HUDEP-2 (cell line): ENCODE data around the gene MED26.

Experiments used
- DNase-seq, 76 experiments: peaks; one replicate each; lab custom pipeline; 2025; ENCODE audit not compliant: unreplicated experiment in 76 of 76; lab: John Stamatoyannopoulos, UW

MED26 gene

DNA sequence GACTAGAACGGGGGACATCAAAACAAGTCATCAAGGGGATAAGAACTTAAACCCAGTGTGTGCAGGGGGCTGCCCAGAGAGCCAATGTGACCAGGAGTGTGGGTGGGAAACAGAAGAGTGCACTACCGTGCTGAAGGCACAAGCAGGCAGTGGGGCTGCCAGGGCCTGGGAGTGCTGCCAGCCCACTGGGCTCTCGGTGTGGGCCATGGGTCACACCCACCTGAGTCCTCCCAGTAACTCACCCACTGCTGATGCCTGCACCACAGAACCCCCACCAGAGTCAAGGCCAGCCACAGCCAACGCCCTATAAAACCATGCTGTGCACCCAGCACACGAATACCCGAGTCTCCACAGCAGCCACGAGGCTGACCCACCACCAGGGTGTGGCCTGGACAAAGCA, 8.5 kb downstream of the MED26 start:
- DNase-seq, result peak in 55 of 76 experiments; percentile 19 to 70 (median 45)

GRCh38 chr19:16618248-16618647, 9.8 kb downstream of the MED26 start:
- no peak for DNase-seq

GRCh38 chr19:16615808-16616207, 12.2 kb downstream of the MED26 start:
- DNase-seq, result no peak

- no peak for DNase-seq
Observed at GRCh38 chr19:16614941-16615340, 13.1 kb downstream of the MED26 start.

DNA sequence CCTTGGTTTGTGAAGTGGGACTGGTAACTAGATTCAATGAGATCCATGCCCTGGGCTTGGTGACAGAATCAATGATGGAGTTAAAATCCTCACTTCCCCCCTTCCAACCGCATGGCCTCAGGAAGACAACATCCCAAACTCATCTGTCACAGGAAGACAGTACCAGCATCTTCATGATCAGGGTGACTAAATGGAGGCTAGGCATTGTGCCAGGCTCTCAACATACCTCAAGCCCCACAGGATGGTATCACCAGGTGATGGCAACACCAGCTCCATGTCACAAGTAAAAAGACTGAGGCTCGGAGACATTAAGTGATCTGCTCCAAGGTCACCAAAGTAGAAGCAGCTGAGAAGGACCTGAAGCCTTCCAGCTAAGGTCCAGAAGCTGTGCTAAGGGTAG, 14.2 kb downstream of the MED26 start:
- DNase-seq, result no peak

GRCh38 chr19:16612636-16613035, 15.4 kb downstream of the MED26 start:
- DNase-seq, result no peak

DNA sequence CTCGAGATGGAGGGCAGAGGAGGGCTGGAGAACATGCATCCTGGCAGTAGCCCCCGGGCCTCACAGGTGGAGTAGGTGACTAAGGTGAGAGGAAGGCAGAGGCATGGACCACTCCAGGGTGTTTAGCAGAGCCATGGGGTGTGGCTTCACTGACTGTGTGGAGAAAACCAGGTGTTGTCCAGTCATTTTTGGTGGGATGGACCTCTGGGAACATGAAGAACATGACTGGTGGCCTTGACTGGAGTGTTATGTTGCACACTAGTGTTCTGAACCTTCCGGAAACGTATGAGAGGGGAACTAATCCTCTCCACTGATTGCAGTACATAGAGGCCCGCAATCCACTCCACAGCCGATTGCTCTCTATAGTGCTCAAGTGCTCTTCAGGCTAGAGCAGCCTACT, 16.9 kb downstream of the MED26 start:
- DNase-seq, result no peak

DNA sequence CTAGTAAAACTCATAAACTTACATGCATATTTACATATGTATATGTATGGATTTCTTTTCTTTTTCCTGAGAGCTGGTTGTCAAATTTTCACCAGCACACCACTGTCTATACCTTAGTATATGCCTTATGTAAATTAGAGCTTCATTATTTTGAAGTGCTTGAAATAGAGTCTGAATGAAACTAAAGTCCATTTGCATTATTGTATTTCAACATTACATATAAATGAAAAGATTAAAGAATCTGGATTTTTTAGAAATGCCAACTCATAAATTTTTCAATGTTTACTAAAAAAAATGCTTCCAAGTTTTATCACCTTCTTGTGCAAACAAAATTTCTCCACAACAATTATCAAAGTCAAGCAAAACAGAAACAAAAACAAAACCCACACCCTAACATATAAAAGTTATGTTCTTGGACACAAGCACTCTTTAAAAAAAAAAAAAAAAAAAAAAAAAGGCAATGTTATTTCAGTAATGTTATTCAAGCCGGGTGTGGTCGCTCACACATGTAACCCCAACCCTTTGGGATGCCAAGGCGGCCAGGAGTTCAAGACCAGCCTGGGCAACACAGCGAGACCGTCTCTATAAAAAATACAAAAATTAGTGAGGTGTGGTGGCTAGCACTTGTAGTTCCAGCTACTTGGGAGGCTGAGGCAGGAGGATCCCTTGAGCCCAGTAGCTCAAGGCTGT, 18.3 kb downstream of the MED26 start:
- no peak for DNase-seq

GRCh38 chr19:16608290-16608739, 19.7 kb downstream of the MED26 start:
- peak in 3 of 76 experiments; percentile 17 to 44 (median 23) for DNase-seq

DNA sequence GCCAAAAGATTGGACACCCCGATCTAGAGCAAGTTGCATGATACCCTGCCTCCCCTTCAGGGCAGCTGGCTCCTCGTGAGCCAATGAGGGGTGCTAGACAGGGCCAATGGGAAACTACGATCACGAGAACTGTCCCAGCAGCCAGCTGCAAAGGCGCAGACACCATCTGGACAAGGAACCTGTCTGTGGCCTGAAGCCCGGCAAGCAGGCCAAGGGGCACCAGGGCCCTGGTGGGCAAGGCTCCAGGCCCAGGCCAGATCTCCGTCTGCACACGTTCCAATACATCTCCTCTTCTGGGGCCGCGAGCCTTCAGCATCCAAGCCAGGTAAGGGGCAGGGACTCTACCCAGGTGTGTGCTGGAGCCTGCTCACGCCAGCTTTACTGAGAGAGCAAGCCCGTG, 20.2 kb downstream of the MED26 start:
- DNase-seq, result no peak

GRCh38 chr19:16605553-16605994, 22.4 kb downstream of the MED26 start:
- DNase-seq, result peak in 3 of 76 experiments; percentile 14 to 27 (median 20)

DNA sequence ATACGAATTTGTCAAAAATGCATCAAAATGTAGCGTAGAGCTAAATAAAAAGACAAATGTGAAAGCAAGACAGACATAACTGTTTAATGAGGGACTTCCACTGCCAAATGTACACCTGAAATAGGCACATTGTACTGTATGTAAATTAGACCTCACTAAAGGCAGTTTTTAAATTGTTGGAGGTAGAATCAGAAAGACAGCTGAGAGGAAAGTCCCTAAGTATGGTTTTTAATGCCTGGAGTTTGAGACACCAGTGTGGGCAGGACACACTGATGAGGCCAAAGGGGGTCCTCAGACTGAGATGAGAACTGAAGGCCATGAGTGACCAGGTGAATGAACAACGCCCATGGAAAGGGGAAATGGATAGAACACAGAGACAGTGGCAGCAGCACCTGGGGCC, 22.9 kb downstream of the MED26 start:
- DNase-seq, result no peak

- DNase-seq, result no peak
Observed at GRCh38 chr19:16604615-16605014, 23.4 kb downstream of the MED26 start.

GRCh38 chr19:16603090-16603489, 24.9 kb downstream of the MED26 start:
- DNase-seq, result no peak

DNA sequence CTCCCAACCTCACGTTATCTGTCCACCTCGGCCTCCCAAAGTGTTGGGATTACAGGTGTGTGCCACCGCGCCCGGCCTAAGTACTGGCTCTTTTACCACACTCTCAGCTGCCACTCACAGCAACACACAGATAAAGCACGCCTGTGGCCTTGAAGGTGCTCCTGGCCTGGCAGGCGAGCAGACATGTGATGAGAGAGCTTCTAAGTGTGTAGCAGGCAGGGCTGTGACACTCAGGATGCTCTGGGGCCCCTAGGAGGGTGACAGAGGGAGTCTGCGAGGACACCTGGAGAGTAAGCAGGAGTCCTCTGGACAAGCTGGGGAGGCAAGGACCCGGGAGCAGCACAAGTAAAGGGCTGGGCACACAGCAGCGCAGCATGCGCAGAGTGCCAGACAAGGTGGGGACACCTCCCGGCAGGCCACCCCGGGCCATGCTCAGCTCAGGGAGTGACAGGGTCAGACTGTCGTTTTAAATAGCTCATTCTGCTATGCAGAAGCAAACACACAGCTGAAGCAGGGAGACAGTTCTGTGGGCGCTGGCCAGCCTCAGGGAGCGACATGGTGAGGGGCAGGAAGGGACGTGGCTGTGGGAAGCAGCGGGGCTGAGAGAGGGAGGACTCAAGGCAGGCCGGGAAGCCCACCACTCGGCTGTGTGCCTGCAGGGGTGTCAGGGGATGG, 26.5 kb downstream of the MED26 start:
- no peak for DNase-seq

GRCh38 chr19:16600824-16601223, 27.2 kb downstream of the MED26 start:
- no peak for DNase-seq

DNA sequence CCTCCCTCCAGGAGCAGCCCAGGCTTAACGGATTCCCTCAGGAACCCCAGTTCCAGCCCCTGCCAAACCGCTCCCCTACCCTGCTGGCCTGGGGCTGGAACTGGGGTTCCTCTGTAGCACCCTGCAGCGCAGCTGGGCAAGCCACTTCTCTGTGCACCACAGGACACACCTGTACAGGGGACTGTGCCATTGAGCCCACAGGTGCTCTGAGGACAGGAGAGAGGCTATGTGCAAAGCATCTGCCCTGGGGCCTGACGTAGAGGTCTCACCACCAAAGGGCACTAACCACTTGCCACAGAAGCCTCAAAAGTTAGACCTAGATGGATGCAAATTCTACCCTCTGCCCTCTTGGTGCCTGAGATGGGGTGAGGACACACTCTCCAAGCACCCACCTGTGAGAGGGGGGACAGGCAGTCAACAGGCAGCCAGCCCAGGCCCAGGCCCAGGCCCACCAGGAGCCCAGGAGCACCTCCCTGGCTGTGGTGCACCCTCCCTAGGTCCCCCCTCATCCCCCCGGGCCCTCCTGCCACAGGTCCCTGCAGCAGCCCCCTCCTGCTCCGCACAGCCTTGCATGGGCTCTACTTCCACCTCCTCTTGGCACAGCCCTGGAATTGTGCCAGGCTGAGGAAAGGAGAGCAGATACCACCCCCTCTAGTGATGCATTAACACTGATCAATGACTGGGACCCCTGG, 28.2 kb downstream of the MED26 start:
- DNase-seq, result no peak

DNA sequence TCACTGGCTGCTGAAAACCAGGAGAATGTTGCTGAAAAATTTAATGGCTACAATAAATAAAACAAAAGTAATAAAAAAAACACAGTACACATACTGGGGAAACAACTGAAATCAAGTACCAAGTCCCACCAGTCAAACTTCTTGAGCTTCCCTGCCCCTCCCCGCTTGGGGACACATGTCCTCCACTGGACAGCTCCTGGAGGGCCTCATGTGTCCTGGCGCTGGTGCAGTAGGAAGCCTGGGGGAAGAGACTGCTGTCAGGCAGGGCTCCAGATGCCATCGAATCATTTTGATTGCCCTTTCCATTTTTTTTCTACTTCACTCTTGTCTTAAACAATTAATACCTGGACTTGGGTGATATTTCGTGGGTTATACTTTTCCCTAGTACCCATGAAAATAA, 29.2 kb downstream of the MED26 start:
- no peak for DNase-seq

GRCh38 chr19:16596399-16596798, 31.6 kb downstream of the MED26 start:
- DNase-seq, result no peak

DNA sequence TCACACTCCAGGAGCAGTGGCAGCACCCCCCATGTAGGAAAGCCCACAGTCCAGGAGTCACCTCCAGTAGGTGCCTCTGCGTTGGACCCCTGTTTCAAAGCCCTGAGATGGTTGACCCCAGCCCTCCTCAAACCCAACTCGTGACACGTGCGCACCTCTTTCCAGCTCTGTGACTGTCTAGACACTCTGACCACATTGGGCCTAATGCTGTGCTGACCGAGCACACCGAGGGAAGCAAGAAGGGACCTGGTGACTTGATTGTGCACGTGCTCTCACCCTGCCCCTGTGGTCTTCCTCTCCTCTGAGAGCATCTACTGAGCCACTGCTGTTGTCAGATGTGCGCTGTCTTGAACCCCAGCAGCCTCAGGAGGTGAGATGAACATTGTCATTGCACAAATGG, 32.9 kb downstream of the MED26 start:
- DNase-seq, result no peak

GRCh38 chr19:16594681-16595091, 33.3 kb downstream of the MED26 start:
- no peak for DNase-seq
